ENCODE measurements around the gene ABHD14A.

The ABHD14A gene

DNA sequence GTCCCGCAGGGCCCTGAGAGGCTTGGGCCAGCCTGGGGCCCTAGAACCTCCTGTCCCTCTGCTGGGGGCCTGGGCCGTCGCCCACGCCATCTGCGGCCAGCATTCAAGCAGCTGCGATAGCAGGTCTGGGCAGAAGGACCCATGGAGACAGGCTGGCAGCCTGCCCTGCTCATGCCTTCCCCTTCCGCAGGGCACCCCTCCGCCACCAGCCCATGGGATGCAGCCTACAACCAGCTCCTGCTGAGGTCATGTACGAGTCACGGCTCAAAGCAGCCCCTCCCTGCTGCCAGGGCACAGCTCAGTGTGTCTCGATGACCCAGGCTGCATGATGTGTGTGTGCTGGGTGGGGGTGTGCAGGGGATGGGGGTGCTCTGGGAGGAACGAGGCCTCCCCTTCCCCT lies 53.7 kb downstream of the ABHD14A start:
- TF ChIP-seq, protein P1, sequence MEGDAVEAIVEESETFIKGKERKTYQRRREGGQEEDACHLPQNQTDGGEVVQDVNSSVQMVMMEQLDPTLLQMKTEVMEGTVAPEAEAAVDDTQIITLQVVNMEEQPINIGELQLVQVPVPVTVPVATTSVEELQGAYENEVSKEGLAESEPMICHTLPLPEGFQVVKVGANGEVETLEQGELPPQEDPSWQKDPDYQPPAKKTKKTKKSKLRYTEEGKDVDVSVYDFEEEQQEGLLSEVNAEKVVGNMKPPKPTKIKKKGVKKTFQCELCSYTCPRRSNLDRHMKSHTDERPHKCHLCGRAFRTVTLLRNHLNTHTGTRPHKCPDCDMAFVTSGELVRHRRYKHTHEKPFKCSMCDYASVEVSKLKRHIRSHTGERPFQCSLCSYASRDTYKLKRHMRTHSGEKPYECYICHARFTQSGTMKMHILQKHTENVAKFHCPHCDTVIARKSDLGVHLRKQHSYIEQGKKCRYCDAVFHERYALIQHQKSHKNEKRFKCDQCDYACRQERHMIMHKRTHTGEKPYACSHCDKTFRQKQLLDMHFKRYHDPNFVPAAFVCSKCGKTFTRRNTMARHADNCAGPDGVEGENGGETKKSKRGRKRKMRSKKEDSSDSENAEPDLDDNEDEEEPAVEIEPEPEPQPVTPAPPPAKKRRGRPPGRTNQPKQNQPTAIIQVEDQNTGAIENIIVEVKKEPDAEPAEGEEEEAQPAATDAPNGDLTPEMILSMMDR (IDR thresholded peaks at IDR 0.05; ENCODE audit: low read length): no peak
- no peak for TF ChIP-seq EZH2 (IDR thresholded peaks at IDR 0.05; ENCODE audit: borderline replicate concordance, low read length)
- H2AFZ ChIP-seq (ENCODE audit: low read length): no peak overlapping the region
- no peaks in the 10 kb centered on the region for H3K9me2 ChIP-seq (ENCODE audit: low read depth, low read length)
- no peak overlapping the region for H3K9ac ChIP-seq (ENCODE audit: low read length)
- H3K4me1 ChIP-seq (ENCODE audit: insufficient read depth, low read length, severe bottlenecking): no peaks in the 10 kb centered on the region
- no peaks in the 10 kb centered on the region for H3K79me2 ChIP-seq (ENCODE audit: insufficient read depth, low read length)
- no peaks in the 10 kb centered on the region for H4K20me1 ChIP-seq (ENCODE audit: insufficient read depth, low read length)
- H3K27ac ChIP-seq (ENCODE audit: low read depth, low read length, poor library complexity, severe bottlenecking): no peak overlapping the region
- H3K27me3 ChIP-seq (ENCODE audit: insufficient read depth, low read length): peaks cover 10% of the 10 kb centered on the region; the same call in 1 of the 2 replicates
- H3F3A ChIP-seq (ENCODE audit: insufficient read depth, low read length): no peaks in the 10 kb centered on the region
- no peak overlapping the region for H3K4me3 ChIP-seq (ENCODE audit: low read depth, low read length, poor library complexity, severe bottlenecking)
- no peaks in the 10 kb centered on the region for H3K9me3 ChIP-seq (ENCODE audit: low read length)
- H3K36me3 ChIP-seq (ENCODE audit: insufficient read depth, low read length): no peaks in the 10 kb centered on the region
- H3K4me2 ChIP-seq (ENCODE audit: low read length): no peak overlapping the region

DNA sequence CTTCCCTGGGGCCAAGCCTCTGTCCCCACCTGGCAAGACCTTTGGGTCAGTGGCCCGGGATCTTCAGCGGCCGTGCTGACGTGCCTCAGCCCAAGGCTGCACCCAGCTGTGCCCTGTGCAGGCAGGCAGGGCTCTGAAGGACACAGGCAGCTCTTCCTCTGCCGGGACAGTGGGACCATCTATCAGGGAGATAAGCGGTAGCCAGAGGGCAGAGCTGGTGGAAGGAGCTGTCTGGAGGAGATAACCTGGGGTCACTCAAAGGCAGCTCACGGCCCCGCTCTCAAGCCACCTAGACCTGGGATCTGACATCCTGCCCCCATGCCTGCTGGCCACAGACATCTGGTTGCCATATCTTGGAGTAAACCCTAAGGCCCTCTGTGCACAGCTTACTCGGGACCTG lies 54.2 kb downstream of the ABHD14A start:
- TF ChIP-seq, protein P1 (IDR thresholded peaks at IDR 0.05; ENCODE audit: low read length): no peak
- TF ChIP-seq EZH2 (IDR thresholded peaks at IDR 0.05; ENCODE audit: borderline replicate concordance, low read length): no peak
- no peak overlapping the region for H3K4me2 ChIP-seq (ENCODE audit: low read length)
- H3K9me3 ChIP-seq (ENCODE audit: low read length): no peaks in the 10 kb centered on the region
- H2AFZ ChIP-seq (ENCODE audit: low read length): no peak overlapping the region
- H4K20me1 ChIP-seq (ENCODE audit: insufficient read depth, low read length): no peaks in the 10 kb centered on the region
- H3F3A ChIP-seq (ENCODE audit: insufficient read depth, low read length): no peaks in the 10 kb centered on the region
- no peaks in the 10 kb centered on the region for H3K9me2 ChIP-seq (ENCODE audit: low read depth, low read length)
- H3K79me2 ChIP-seq (ENCODE audit: insufficient read depth, low read length): no peaks in the 10 kb centered on the region
- H3K9ac ChIP-seq (ENCODE audit: low read length): no peak overlapping the region
- no peak overlapping the region for H3K4me3 ChIP-seq (ENCODE audit: low read depth, low read length, poor library complexity, severe bottlenecking)
- peaks cover 10% of the 10 kb centered on the region; the same call in 1 of the 2 replicates for H3K27me3 ChIP-seq (ENCODE audit: insufficient read depth, low read length)
- no peak overlapping the region for H3K27ac ChIP-seq (ENCODE audit: low read depth, low read length, poor library complexity, severe bottlenecking)
- no peaks in the 10 kb centered on the region for H3K4me1 ChIP-seq (ENCODE audit: insufficient read depth, low read length, severe bottlenecking)
- no peaks in the 10 kb centered on the region for H3K36me3 ChIP-seq (ENCODE audit: insufficient read depth, low read length)

DNA sequence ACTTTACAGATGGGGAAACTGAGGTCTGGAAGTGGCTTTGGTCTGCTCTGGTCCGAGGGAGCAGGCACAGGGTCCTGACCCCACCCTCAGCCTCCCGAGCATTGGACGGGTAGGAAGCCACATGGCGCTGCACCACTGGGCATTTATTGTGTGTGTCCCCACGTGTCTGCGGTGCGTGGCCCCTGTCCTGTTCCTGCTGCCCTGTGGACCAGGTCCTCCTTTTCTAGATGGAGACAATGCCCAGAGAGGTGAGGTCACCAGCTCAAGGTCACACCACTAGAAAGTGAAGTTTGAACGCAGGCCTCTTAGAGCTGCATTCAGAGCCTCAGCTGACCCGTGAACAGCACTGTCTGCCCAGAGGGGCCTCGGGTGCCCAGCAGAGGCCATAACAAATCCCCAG lies 54.7 kb downstream of the ABHD14A start:
- Histone ChIP-seq H3K27ac (ENCODE audit: low read depth, low read length, poor library complexity, severe bottlenecking) (no peak overlapping the region), H3K4me2 (ENCODE audit: low read length) (no peak overlapping the region), H3F3A (ENCODE audit: insufficient read depth, low read length) (no peaks in the 10 kb centered on the region), H3K27me3 (ENCODE audit: insufficient read depth, low read length) (peaks cover 10% of the 10 kb centered on the region; the same call in 1 of the 2 replicates), H3K9ac (ENCODE audit: low read length) (no peak overlapping the region), H3K36me3 (ENCODE audit: insufficient read depth, low read length) (no peaks in the 10 kb centered on the region), H3K4me1 (ENCODE audit: insufficient read depth, low read length, severe bottlenecking) (no peaks in the 10 kb centered on the region), H2AFZ (ENCODE audit: low read length) (no peak overlapping the region), H3K9me3 (ENCODE audit: low read length) (no peaks in the 10 kb centered on the region), H3K79me2 (ENCODE audit: insufficient read depth, low read length) (no peaks in the 10 kb centered on the region), H3K4me3 (ENCODE audit: low read depth, low read length, poor library complexity, severe bottlenecking) (no peak overlapping the region), H4K20me1 (ENCODE audit: insufficient read depth, low read length) (no peaks in the 10 kb centered on the region), H3K9me2 (ENCODE audit: low read depth, low read length) (no peaks in the 10 kb centered on the region)
- TF ChIP-seq, protein P1 (IDR thresholded peaks at IDR 0.05; ENCODE audit: low read length): no peak
- no peak for TF ChIP-seq EZH2 (IDR thresholded peaks at IDR 0.05; ENCODE audit: borderline replicate concordance, low read length)
